SU-DHL-6 (cell line): Measurements from ENCODE around the gene PRDM1.

Experiments used
- EZH2phosphoT487 ChIP-seq: fragments of 200-600 bp; sonication (generic), shearing (Covaris generic); conservative IDR thresholded peaks from 2 replicates; pipeline ENCODE4 v1.6.1; 2018; ENCODE audit warnings: mild to moderate bottlenecking, antibody characterized with exemption, low read length, moderate library complexity, mixed read lengths
- TF ChIP-seq, protein P1 (sequence below): fragments of 200-600 bp; sonication (generic); IDR thresholded peaks from one replicate; pipeline ENCODE4 v1.5.1; 2017; ENCODE audit warnings: antibody characterized with exemption, mild to moderate bottlenecking, low read length, moderate library complexity; ENCODE audit not compliant: insufficient read depth, poor library complexity, severe bottlenecking

DNA sequence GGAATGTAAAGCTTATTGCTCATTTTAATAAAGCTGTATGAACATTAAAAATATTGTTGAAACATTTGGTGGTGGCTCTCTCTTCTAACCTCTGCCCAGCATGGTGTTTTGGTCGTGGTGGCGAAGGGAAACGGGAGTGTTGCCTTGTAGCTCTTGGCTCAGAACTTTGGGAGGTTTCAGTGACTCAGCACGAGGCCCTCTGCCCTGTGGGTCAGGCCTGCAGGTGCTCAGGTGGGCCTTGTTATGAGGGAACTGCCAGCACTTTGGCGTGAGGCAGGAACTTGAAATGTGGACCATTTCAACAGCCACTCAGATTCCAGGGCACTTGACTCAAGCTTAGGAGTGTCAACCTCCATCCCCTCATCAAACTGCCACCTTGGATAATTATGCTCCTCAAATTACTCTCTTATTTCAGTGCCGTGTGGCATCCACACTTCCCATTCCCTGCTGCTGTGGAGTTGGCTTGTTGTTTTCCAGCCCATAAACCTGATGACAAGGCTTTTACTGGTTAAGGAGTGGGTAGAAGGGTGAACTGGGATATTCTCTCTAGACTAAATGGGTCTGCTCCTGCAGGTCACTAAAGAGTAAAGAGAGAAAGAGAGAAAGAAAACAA, 36.3 kb downstream of the PRDM1 start:
- TF ChIP-seq, protein P1, sequence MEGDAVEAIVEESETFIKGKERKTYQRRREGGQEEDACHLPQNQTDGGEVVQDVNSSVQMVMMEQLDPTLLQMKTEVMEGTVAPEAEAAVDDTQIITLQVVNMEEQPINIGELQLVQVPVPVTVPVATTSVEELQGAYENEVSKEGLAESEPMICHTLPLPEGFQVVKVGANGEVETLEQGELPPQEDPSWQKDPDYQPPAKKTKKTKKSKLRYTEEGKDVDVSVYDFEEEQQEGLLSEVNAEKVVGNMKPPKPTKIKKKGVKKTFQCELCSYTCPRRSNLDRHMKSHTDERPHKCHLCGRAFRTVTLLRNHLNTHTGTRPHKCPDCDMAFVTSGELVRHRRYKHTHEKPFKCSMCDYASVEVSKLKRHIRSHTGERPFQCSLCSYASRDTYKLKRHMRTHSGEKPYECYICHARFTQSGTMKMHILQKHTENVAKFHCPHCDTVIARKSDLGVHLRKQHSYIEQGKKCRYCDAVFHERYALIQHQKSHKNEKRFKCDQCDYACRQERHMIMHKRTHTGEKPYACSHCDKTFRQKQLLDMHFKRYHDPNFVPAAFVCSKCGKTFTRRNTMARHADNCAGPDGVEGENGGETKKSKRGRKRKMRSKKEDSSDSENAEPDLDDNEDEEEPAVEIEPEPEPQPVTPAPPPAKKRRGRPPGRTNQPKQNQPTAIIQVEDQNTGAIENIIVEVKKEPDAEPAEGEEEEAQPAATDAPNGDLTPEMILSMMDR = no peak
- TF ChIP-seq EZH2phosphoT487 = no peak
